GM21786 (cell line): ENCODE measurements around the gene ROR1.
"Not testable (repeated sequence)": the region's sequence is repeated elsewhere in the genome, so short reads cannot be mapped to it uniquely, and the experiment has no call there.

Experiments used
- ATAC-seq: cut with Tn5 transposase; IDR thresholded peaks from one replicate; pipeline ENCODE4 v1.9.1; 2021; ENCODE audit not compliant: unreplicated experiment

ROR1 gene

GRCh38 chr1:63757334-63757733, 16.5 kb upstream of the ROR1 start:
- no peak for ATAC-seq

GRCh38 chr1:63758791-63759190, 15.0 kb upstream of the ROR1 start:
- ATAC-seq, result no peak

GRCh38 chr1:63759778-63760177, 14.0 kb upstream of the ROR1 start:
- no peak for ATAC-seq

- ATAC-seq, result no peak
Observed at GRCh38 chr1:63770381-63770780, 3.4 kb upstream of the ROR1 start.

GRCh38 chr1:63772201-63772600, 1.6 kb upstream of the ROR1 start:
- ATAC-seq, result no peak

- ATAC-seq, result no peak
Observed at GRCh38 chr1:63772876-63773275, 941 bp upstream of the ROR1 start.

- ATAC-seq, result no peak
Observed at GRCh38 chr1:63773496-63773814, 362 bp upstream of the ROR1 start.

- no peak for ATAC-seq
Observed at GRCh38 chr1:63774617-63775417, 1.0 kb downstream of the ROR1 start.

GRCh38 chr1:63775418-63776127, 1.8 kb downstream of the ROR1 start:
- ATAC-seq, result no peak

- ATAC-seq, result no peak
Observed at GRCh38 chr1:63777286-63777685, 3.5 kb downstream of the ROR1 start.

- no peak for ATAC-seq
Observed at GRCh38 chr1:63777965-63778880, 4.4 kb downstream of the ROR1 start.

- ATAC-seq, result no peak
Observed at GRCh38 chr1:63779338-63780211, 5.8 kb downstream of the ROR1 start.

- no peak for ATAC-seq
Observed at GRCh38 chr1:63780565-63780964, 6.7 kb downstream of the ROR1 start.

- ATAC-seq, result no peak
Observed at GRCh38 chr1:63782982-63783381, 9.2 kb downstream of the ROR1 start.

- ATAC-seq, result no peak
Observed at GRCh38 chr1:63784083-63784482, 10.3 kb downstream of the ROR1 start.

- no peak for ATAC-seq
Observed at GRCh38 chr1:63784489-63785390, 10.9 kb downstream of the ROR1 start.

GRCh38 chr1:63787270-63787669, 13.5 kb downstream of the ROR1 start:
- not testable (repeated sequence) for ATAC-seq

GRCh38 chr1:63787875-63788274, 14.1 kb downstream of the ROR1 start:
- no peak for ATAC-seq

GRCh38 chr1:63789856-63790605, 16.2 kb downstream of the ROR1 start:
- no peak for ATAC-seq
